ENCODE data around the gene SLC26A9.
"Not testable (repeated sequence)": the region's sequence is repeated elsewhere in the genome, so short reads cannot be mapped to it uniquely, and the experiment has no call there.

The SLC26A9 gene

DNA sequence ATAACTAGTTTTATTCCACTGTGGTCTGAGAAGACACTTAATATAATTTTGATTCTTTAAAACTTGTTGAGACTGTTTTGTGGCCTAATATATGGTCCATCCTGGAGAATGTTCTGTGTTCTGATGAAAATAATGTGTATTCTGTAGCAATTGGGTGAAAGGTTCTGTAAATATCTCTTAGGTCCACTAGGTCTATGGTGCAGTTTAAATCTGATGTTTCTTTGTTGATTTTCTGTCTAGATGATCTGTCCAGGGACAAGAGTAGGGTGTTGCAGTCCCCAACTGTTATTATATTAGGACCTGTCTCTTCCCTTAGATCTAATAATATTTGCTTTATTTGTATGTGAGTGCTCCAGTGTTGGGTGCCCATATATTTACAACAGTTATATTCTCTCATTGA is 59.5 kb downstream of the SLC26A9 start:
- DNase-seq, result no peak

DNA sequence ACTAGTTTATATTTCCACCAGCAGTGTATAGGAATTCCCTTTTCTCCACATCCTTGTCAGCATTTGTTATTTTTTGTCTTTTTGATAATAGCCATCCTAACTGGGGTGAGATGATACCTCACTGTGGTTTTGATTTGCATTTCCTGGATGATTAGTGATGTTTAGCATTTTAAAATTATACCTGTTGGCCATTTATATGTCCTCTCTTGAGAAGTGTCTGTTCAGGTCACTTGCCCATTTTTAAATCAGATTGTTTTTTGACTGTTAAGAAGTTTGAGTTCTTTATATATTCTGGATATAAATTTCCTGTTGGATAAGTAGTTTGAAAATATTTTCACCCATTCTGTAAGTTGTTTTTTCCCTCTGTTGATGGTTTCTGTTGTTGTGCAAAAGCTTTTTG is 62.3 kb downstream of the SLC26A9 start:
- no peak for DNase-seq

DNA sequence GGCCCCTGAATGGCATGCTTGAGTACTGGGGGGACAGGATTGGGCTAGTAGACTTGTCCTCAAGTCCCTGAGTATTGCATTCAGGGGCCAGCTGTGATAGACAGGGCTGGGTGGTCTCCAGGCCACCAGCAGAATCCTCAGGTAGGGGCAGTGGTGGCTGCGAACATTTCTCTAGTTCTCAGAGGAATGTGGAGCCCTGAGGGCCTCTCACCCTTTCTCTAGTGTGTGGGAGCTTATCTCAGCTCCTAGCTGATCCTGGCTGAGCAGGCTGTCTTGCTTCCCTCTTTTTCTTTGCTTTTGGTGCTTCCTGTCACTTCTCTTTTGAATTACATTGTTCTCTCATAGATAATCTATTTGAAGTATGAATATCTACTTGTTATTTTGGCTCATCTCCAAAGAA is 63.3 kb downstream of the SLC26A9 start:
- no peak for DNase-seq

DNA sequence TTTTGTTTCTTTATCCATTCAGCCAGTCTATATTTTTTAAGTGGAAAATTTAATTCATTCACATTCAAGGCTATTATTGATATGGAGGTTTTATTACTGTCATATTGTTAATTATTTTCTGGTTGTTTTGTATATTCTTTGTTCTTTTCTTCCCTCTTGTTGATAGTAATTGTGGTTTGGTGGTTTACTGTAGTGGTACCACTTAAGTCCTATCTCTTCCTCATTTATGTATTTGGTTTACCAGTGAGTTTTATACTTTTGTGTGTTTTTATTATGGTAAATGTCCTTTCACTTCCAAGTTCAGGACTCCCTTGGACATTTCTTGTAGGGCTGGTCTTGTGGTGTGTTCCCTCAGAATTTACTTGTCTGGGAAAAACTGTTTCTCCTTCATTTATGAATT is 65.2 kb downstream of the SLC26A9 start:
- DNase-seq, result no peak

DNA sequence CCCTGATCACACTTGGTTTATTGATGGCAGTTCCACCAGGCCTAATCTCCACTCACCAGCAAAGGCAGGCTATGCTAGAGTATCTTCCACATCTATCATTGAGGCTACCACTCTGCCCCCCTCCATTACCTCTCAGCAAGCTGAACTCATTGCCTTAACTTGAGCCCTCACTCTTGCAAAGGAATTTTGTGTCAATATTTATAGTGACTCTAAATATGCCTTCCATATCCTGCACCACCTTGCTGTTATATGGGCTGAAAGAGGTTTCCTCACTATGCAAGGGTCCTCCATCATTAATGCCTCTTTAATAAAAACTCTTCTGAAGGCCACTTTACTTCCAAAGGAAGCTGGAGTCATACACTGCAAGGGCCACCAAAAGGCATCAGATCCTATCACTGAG is 70.1 kb downstream of the SLC26A9 start:
- DNase-seq, result not testable (repeated sequence)

DNA sequence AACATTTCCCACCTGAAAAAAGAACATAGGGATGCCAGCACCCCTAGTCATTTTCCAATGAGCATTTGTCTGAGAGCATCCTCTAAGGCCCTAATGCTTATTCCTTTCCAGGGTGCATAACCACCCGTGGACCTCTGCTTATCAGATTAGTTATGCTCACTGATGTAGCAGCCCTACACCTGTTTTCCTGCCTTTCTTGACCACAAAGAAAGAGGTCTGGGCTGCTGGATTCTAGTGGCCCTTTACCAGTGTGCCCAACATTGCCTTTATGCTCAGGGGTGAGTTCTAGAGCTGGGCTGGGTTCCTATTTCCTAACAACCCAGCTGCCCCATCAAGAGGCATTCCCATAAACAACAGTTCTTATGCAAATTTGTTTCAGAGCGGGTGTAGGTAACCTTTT is 73.0 kb downstream of the SLC26A9 start:
- DNase-seq, result no peak

Data from NK-92 treated with Interleukin-12 subunit alpha and Interleukin-12 subunit beta, amount 100 ng/mL, for 24 hours (cell line).